OCI-LY3 (cell line): ENCODE measurements around the gene TESK2.

Experiments
- H2AFZ ChIP-seq: fragments of 200-600, 300-600 bp; shearing (Covaris generic); 2 replicates; pipeline ENCODE4 v1.6.0; 2014; ENCODE audit warnings: antibody characterized with exemption, low read depth, low read length
- H3K27ac ChIP-seq: fragments of 200-600, 300-600 bp; sonication (generic); 2 replicates; pipeline ENCODE4 v1.5.1; 2014; ENCODE audit warnings: mild to moderate bottlenecking, low read length, moderate library complexity, mixed read lengths
- H3K27me3 ChIP-seq: fragments of 200-600, 300-600 bp; sonication (generic); 2 replicates; pipeline ENCODE4 v1.6.1; 2014; ENCODE audit warnings: low read depth, low read length, mixed read lengths
- H3K36me3 ChIP-seq: fragments of 200-600, 300-600 bp; sonication (generic); replicated peaks from 2 replicates; pipeline ENCODE3; 2014; ENCODE audit warnings: low read depth, low read length, mixed read lengths
- H3K4me1 ChIP-seq: fragments of 300-600, 200-600 bp; sonication (generic); 2 replicates; pipeline ENCODE4 v1.6.1; 2014; ENCODE audit warnings: low read length, mixed read lengths
- H3K4me2 ChIP-seq: fragments of 200-600, 300-600 bp; sonication (generic); 2 replicates; pipeline ENCODE4 v1.6.1; 2014; ENCODE audit warnings: low read length, mixed read lengths
- H3K4me3 ChIP-seq: fragments of 300-600, 200-600 bp; sonication (generic); 2 replicates; pipeline ENCODE4 v1.5.1; 2014; ENCODE audit warnings: antibody characterized with exemption, mild to moderate bottlenecking, low read length, moderate library complexity
- H3K79me2 ChIP-seq: fragments of 300-600, 200-600 bp; shearing (Covaris generic); 2 replicates; pipeline ENCODE4 v1.6.1; 2014; ENCODE audit warnings: mild to moderate bottlenecking, low read length, mixed read lengths
- H3K9ac ChIP-seq: fragments of 300-600, 200-600 bp; shearing (Covaris generic); 2 replicates; pipeline ENCODE4 v1.6.0; 2014; ENCODE audit warnings: mild to moderate bottlenecking, low read length, moderate library complexity
- H3K9me3 ChIP-seq: fragments of 200-600, 300-600 bp; shearing (Covaris generic); 2 replicates; pipeline ENCODE4 v1.6.1; 2014; ENCODE audit warnings: low read length, mixed read lengths; ENCODE audit not compliant: insufficient read depth
- H4K20me1 ChIP-seq: fragments of 200-600, 300-600 bp; sonication (generic); 2 replicates; pipeline ENCODE4 v1.6.1; 2016; ENCODE audit warnings: low read length, mixed read lengths; ENCODE audit not compliant: insufficient read depth
- CTCF ChIP-seq: fragments of 200-600, 300-600 bp; sonication (generic); IDR thresholded peaks from 2 replicates; pipeline ENCODE4 v1.5.1; 2014; ENCODE audit warnings: antibody characterized with exemption, low read length, low read depth
- EZH2phosphoT487 ChIP-seq: fragments of 200-600 bp; shearing (Covaris generic); IDR thresholded peaks from 2 replicates; pipeline ENCODE4 v1.6.1; 2018; ENCODE audit warnings: antibody characterized with exemption, mixed run types, low read depth

Gene TESK2, protein sequence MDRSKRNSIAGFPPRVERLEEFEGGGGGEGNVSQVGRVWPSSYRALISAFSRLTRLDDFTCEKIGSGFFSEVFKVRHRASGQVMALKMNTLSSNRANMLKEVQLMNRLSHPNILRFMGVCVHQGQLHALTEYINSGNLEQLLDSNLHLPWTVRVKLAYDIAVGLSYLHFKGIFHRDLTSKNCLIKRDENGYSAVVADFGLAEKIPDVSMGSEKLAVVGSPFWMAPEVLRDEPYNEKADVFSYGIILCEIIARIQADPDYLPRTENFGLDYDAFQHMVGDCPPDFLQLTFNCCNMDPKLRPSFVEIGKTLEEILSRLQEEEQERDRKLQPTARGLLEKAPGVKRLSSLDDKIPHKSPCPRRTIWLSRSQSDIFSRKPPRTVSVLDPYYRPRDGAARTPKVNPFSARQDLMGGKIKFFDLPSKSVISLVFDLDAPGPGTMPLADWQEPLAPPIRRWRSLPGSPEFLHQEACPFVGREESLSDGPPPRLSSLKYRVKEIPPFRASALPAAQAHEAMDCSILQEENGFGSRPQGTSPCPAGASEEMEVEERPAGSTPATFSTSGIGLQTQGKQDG

GRCh38 chr1:45490626-45491486, at the start of gene TESK2:
Gene TESK2, minus strand, starts transcription at chr1:45491163. Its CDS starts 33,378 bp downstream, at chr1:45457785.
- Histone ChIP-seq H3K79me2 (no peaks in the 10 kb centered on the region), H2AFZ (peak within 1 kb of the TSS; percentile 48; the same call in 1 of the 2 replicates), H3K27ac (no peak within 1 kb of the TSS)

GRCh38 chr1:45536886-45537285, 45.9 kb upstream of the TESK2 start:
- Histone ChIP-seq H3K9ac (no peak overlapping the region), H4K20me1 (no peaks in the 10 kb centered on the region), H3K27ac (no peak overlapping the region), H3K4me1 (peaks cover 5% of the 10 kb centered on the region; the same call in 1 of the 2 replicates), H3K36me3 (no peaks in the 10 kb centered on the region), H3K9me3 (no peaks in the 10 kb centered on the region), H3K4me2 (no peak overlapping the region), H3K4me3 (no peak overlapping the region), H3K79me2 (no peaks in the 10 kb centered on the region), H3K27me3 (no peaks in the 10 kb centered on the region), H2AFZ (no peak overlapping the region)
- TF ChIP-seq EZH2phosphoT487: no peak
- no peak for TF ChIP-seq CTCF

More at GRCh38 chr1:45490626-45491486, at the start of gene TESK2:
- H3K4me3 ChIP-seq: peak within 1 kb of the TSS; percentile 95
- no peaks in the 10 kb centered on the region for H3K36me3 ChIP-seq
- H3K4me1 ChIP-seq: peaks cover 17% of the 10 kb centered on the region
- H4K20me1 ChIP-seq: no peaks in the 10 kb centered on the region
- peak within 1 kb of the TSS; percentile 76 for H3K9ac ChIP-seq
- peaks cover 17% of the 10 kb centered on the region for H3K27me3 ChIP-seq
- H3K4me2 ChIP-seq: peak within 1 kb of the TSS; percentile 100
- no peak for TF ChIP-seq EZH2phosphoT487
- TF ChIP-seq CTCF: no peak
- no peaks in the 10 kb centered on the region for H3K9me3 ChIP-seq

- Histone ChIP-seq H2AFZ (no peak overlapping the region), H3K9me3 (no peaks in the 10 kb centered on the region), H3K4me2 (no peak overlapping the region), H3K79me2 (no peaks in the 10 kb centered on the region), H3K9ac (no peak overlapping the region), H3K4me3 (no peak overlapping the region), H3K36me3 (no peaks in the 10 kb centered on the region), H4K20me1 (no peaks in the 10 kb centered on the region), H3K4me1 (peaks cover 5% of the 10 kb centered on the region; the same call in 1 of the 2 replicates), H3K27me3 (no peaks in the 10 kb centered on the region), H3K27ac (no peak overlapping the region)
- TF ChIP-seq EZH2phosphoT487: no peak
- no peak for TF ChIP-seq CTCF
These were observed 45.2 kb upstream of the TESK2 start for GRCh38 chr1:45535988-45536766.
